MCF 10A (cell line): ENCODE results near the gene HOXD9. TPM values are rescaled to one million over a fixed set of nuclear protein-coding genes. Genes with fewer than 3 reads are reported as not detected.

Experiments used
- BruUV-seq: library from RNA; stranded (reverse); fragments of 400-500 nt; replicated peaks from 2 replicates; lab custom pipeline; 2021; lab: Mats Ljungman, UMichigan
- CTCF ChIA-PET: fragments of 300-600 bp; sonication (Branson Sonifier 250); formaldehyde crosslinking; extraction: SDS; loops from one replicate; lab custom pipeline; 2021; ENCODE audit warnings: antibody characterized with exemption, inconsistent platforms; lab: Yijun Ruan, JAX
- POLR2A ChIA-PET: fragments of 300-600, 350-650 bp; sonication (Branson Sonifier 250); formaldehyde crosslinking; extraction: SDS; loops from one replicate; lab custom pipeline; 2020; ENCODE audit warnings: antibody characterized with exemption, inconsistent platforms; lab: Yijun Ruan, JAX
- DNase-seq: peaks from one replicate; pipeline ENCODE4 v3.0.0-alpha.2; 2018; ENCODE audit not compliant: unreplicated experiment
- H3K27ac Mint-ChIP-seq: one replicate; pipeline ENCODE4 v1.8.0; 2022; ENCODE audit warnings: mild to moderate bottlenecking, low read depth, mixed read lengths; ENCODE audit not compliant: unreplicated experiment
- H3K27me3 Mint-ChIP-seq: one replicate; pipeline ENCODE4 v1.8.0; 2022; ENCODE audit warnings: mixed read lengths; ENCODE audit not compliant: insufficient read depth, unreplicated experiment
- H3K36me3 Mint-ChIP-seq: one replicate; pipeline ENCODE4 v1.8.0; 2022; ENCODE audit warnings: mild to moderate bottlenecking, moderate library complexity, mixed read lengths; ENCODE audit not compliant: insufficient read depth, unreplicated experiment
- H3K4me1 Mint-ChIP-seq: one replicate; pipeline ENCODE4 v1.8.0; 2022; ENCODE audit warnings: mixed read lengths; ENCODE audit not compliant: insufficient read depth, unreplicated experiment
- H3K4me3 Mint-ChIP-seq: one replicate; pipeline ENCODE4 v1.8.0; 2022; ENCODE audit warnings: mild to moderate bottlenecking, moderate library complexity, mixed read lengths; ENCODE audit not compliant: unreplicated experiment
- H3K9me3 Mint-ChIP-seq: one replicate; pipeline ENCODE4 v1.8.0; 2022; ENCODE audit warnings: mixed read lengths; ENCODE audit not compliant: unreplicated experiment
- CTCF ChIP-seq: fragments of 200-600 bp; IDR thresholded peaks from one replicate; pipeline ENCODE4 v1.8.0; 2022; ENCODE audit warnings: antibody characterized with exemption, mild to moderate bottlenecking; ENCODE audit not compliant: unreplicated experiment
- intact Hi-C: fragments of 100-400 bp; cut with micrococcal nuclease; formaldehyde crosslinking; loops from 2 replicates; pipeline ENCODE4 v1.14.1; 2022
- total RNA-seq: library from RNA; stranded (reverse); gene quantifications from 2 replicates; pipeline ENCODE4 v1.2.3, GENCODE V29; 2022

The HOXD9 gene
- total RNA-seq, 1 experiment from 2014 or later: not detected

DNA sequence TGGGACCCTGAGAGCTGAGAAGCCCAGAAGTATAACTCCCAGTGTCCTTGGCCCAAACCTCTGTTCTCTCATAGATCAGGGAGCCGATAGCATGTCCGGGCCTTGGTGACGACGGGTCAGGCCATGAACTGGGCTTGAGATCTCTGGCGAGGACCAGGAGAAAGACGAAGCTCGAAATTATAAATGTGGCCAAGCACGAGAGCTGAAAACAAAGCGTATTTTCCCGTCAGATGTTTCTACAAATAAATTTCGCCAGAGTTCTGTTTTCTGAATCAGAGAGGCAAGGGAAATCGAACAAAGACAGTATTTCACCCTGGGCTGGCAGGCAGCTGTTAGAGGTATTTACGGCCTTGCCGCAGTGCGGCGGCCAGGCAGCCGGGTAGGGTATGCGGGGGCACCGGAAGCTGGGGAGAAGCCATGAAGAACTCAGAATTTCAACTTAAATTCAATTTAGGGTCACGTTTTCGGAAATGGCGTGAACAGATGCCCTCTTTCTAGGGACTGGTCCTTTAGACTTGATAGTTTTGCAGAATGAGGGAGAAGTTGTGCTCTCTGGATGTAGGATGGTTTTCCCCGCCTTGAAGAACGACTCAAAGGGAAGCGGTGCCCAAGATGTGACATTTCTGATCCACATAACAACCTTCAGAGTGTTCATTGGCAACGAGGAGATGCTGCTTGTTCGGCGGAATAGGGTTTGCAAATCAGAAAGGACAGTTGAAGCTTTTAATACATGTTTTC lies 16.6 kb downstream of the HOXD9 start:
- Mint-ChIP-seq H3K9me3 (no peaks in the 10 kb centered on the region), H3K36me3 (no peaks in the 10 kb centered on the region), H3K4me3 (no peak overlapping the region), H3K4me1 (no peaks in the 10 kb centered on the region), H3K27ac (no peak overlapping the region), H3K27me3 (no peaks in the 10 kb centered on the region)
- no TSS peak for BruUV-seq
- no peak for TF ChIP-seq CTCF
- no peak for DNase-seq
- ChIA-PET POLR2A (interaction anchor here (0.5 to 2.9 kb wide), 3 partner anchors 415 to 1278 kb away, joined by 3 to 20 read pairs (median 3); no protein-coding TSS in a partner anchor), CTCF (interaction anchor here (0.7 to 10.1 kb wide), 18 partner anchors 12 to 1442 kb away, joined by 3 to 190 read pairs (median 6); no protein-coding TSS in a partner anchor)
- intact Hi-C loops: no loop called here

- Mint-ChIP-seq H3K9me3 (no peaks in the 10 kb centered on the region), H3K4me3 (peak overlapping the region; percentile 57), H3K27ac (no peak overlapping the region), H3K4me1 (no peaks in the 10 kb centered on the region), H3K36me3 (no peaks in the 10 kb centered on the region), H3K27me3 (no peaks in the 10 kb centered on the region)
- no TSS peak for BruUV-seq
- intact Hi-C loops: loop anchor here (1.0 to 10.0 kb wide), 4 partner anchors 175 to 498 kb away; no protein-coding TSS in a partner anchor
- TF ChIP-seq CTCF: no peak
- DNase-seq: no peak
- POLR2A ChIA-PET: interaction anchor here (0.5 to 2.9 kb wide), 5 partner anchors 315 to 536 kb away, joined by 3 to 20 read pairs (median 6); no protein-coding TSS in a partner anchor
- CTCF ChIA-PET: interaction anchor here (0.6 to 10.1 kb wide), 64 partner anchors 9 to 1601 kb away, joined by 3 to 190 read pairs (median 4); no protein-coding TSS in a partner anchor
Observed at GRCh38 chr2:176139661-176140512, 17.4 kb downstream of the HOXD9 start.

- TF ChIP-seq CTCF: peak; percentile 96
- Mint-ChIP-seq H3K27ac (no peak overlapping the region), H3K4me1 (no peaks in the 10 kb centered on the region), H3K27me3 (no peaks in the 10 kb centered on the region), H3K4me3 (peak overlapping the region; percentile 57), H3K9me3 (no peaks in the 10 kb centered on the region), H3K36me3 (no peaks in the 10 kb centered on the region)
- CTCF ChIA-PET: interaction anchor here (0.6 to 10.1 kb wide), 86 partner anchors 9 to 1600 kb away, joined by 3 to 190 read pairs (median 4); no protein-coding TSS in a partner anchor
- intact Hi-C loops: loop anchor here (1.0 to 10.0 kb wide), 4 partner anchors 174 to 498 kb away; no protein-coding TSS in a partner anchor
- POLR2A ChIA-PET: interaction anchor here (0.9 to 2.9 kb wide), 5 partner anchors 314 to 496 kb away, joined by 3 to 20 read pairs (median 6); no protein-coding TSS in a partner anchor
- DNase-seq: peak; percentile 73
- BruUV-seq: no TSS peak
Observed at GRCh38 chr2:176140513-176141317, 18.2 kb downstream of the HOXD9 start.
